Activated T-helper 1 cell treated with anti-CD3 and anti-CD28 coated beads, Interleukin-12 subunit alpha, Interleukin-12 subunit beta, Interleukin-2, Interleukin-4 antibody, amounts not matched to agents 30 ng/mL and 10 ng/mL and 1 ng/mL, durations not matched to agents 14 hours and 24 hours and 36 hours (primary cell): ENCODE measurements around the gene CMTM6. TPM values are rescaled to one million over a fixed set of nuclear protein-coding genes. Genes with fewer than 3 reads are reported as not detected.
"Not testable (repeated sequence)": the region's sequence is repeated elsewhere in the genome, so short reads cannot be mapped to it uniquely, and the experiment has no call there.

ENCODE experiments used
- DNase-seq: peaks from one replicate; pipeline ENCODE4 v3.0.0; 2021; ENCODE audit warnings: low spot score
- H3K27ac Mint-ChIP-seq: one replicate; pipeline ENCODE4 v1.8.0; 2021; ENCODE audit warnings: mild to moderate bottlenecking, mixed read lengths
- H3K27me3 Mint-ChIP-seq: one replicate; pipeline ENCODE4 v1.8.0; 2022; ENCODE audit warnings: mild to moderate bottlenecking, moderate library complexity, mixed read lengths; ENCODE audit not compliant: insufficient read depth
- H3K36me3 Mint-ChIP-seq: one replicate; pipeline ENCODE4 v1.8.0; 2021; ENCODE audit warnings: low read depth, mixed read lengths
- H3K4me1 Mint-ChIP-seq: one replicate; pipeline ENCODE4 v1.8.0; 2021; ENCODE audit warnings: low read depth, mixed read lengths
- H3K4me3 Mint-ChIP-seq: one replicate; pipeline ENCODE4 v1.8.0; 2021; ENCODE audit warnings: mild to moderate bottlenecking, moderate library complexity, mixed read lengths
- H3K9me3 Mint-ChIP-seq: one replicate; pipeline ENCODE4 v1.8.0; 2021; ENCODE audit warnings: mixed read lengths
- intact Hi-C: fragments of 100-400 bp; cut with micrococcal nuclease; formaldehyde crosslinking; loops from one replicate; pipeline ENCODE4 v1.15.1; 2024
- total RNA-seq: library from RNA; stranded (reverse); gene quantifications from 2 replicates; pipeline ENCODE4 v1.2.3, GENCODE V29; 2022

CMTM6 gene
- total RNA-seq, 1 donor from 2014 or later, result 94.2 TPM

DNA sequence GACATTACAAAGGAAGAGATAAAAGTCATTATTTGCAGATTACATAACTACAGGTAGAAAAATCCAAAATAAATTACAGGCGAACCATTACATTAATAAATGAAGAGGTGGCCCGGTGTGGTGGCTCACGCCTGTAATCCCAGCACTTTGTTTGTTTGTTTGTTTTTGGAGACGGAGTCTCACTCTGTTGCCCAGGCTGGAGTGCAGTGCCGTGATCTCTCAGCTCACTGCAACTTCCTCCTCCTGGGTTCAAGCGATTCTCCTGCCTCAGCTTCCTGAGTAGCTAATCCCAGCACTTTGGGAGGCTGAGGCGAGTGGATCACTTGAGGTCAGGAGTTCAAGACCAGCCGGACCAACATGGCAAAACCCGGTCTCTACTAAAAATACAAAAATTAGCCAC lies 14.1 kb upstream of the CMTM6 start:
- H3K27me3 Mint-ChIP-seq, H3K9me3 Mint-ChIP-seq, H3K4me1 Mint-ChIP-seq, H3K27ac Mint-ChIP-seq, H3K4me3 Mint-ChIP-seq, DNase-seq, intact Hi-C loops, H3K36me3 Mint-ChIP-seq: not testable (repeated sequence)

DNA sequence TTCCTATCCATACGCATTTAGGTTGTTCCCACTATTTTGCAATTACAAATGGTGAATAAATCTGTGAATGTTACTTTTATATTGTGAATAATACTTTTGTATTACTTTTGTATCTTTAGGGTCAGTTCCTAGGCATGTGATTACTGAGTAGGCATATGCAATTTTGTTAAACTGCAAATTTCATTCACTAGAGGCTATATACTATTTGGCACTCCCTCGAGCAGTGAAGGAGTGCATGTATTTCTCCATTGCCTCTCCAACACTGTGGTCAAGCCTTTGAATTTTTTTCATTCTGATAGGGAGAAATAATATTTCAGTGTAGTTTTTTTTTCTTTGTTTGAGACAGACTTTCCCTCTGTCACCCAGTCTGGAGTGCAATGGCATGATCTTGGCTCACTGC lies 8.4 kb upstream of the CMTM6 start:
- intact Hi-C loops, result no loop called here
- Mint-ChIP-seq H3K4me1 (no peaks in the 10 kb centered on the region), H3K4me3 (no peak overlapping the region), H3K27me3 (peaks cover 3% of the 10 kb centered on the region), H3K9me3 (no peaks in the 10 kb centered on the region), H3K27ac (no peak overlapping the region), H3K36me3 (peaks cover 1% of the 10 kb centered on the region)
- DNase-seq, result no peak

DNA sequence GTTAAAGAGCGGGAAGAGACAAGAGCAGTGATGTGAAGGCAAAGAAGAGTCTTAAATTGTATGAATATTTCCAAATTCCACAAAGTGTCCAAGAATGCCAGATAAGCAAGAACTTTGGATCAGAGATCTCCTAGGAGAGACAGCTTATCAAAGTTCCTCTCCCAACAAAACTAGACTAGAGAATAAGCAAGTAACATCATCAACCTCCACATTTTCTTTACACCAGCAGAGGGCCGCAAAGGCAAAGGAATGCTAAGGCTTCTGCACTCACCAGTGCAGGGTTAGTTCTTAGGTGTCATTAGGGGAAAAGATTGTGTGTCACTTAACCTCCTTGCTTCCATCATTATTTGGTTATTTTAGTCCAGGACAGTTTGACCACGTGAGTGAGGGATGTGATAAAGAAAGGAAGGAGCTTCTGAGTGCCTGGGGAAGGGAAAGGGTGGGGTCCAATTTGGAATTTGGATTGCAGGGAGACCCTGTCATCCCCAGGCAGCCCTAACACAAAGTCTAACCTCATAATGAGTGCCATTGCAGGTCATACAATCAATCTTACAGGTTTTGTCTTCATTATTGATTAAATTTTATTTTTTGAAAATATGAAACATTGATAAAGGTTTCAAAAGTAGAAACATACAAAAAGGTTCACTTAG lies 7.5 kb upstream of the CMTM6 start:
- Mint-ChIP-seq H3K4me3 (no peak overlapping the region), H3K4me1 (no peaks in the 10 kb centered on the region), H3K36me3 (peaks cover 1% of the 10 kb centered on the region), H3K27ac (no peak overlapping the region), H3K27me3 (peaks cover 3% of the 10 kb centered on the region), H3K9me3 (no peaks in the 10 kb centered on the region)
- DNase-seq, result peak; percentile 54
- intact Hi-C loops, result loop anchor here (1.0 kb wide), 4 partner anchors 154 to 424 kb away; partner anchors contain the start of gene CNOT10

DNA sequence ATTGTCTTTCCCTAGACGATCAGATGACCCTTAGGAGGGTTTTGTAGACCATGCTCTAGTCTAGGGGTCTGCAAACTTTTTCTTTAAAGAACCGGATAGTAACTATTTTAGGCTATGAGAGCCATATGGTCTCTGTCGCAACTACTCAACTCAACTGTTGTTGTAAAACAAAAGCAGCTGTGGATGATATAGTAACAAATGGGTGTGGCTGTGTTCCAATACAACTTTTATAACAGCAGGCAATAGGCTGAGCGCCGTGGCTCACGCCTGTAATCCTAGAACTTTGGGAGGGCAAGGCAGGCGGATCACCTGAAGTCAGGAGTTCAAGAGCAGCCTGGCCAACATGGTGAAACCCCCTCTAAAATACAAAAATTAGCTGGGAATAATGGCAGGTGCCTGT lies 6.1 kb upstream of the CMTM6 start:
- DNase-seq, result no peak
- no peaks in the 10 kb centered on the region for H3K36me3 Mint-ChIP-seq
- no peak overlapping the region for H3K27ac Mint-ChIP-seq
- H3K27me3 Mint-ChIP-seq, result peaks cover 3% of the 10 kb centered on the region
- no peaks in the 10 kb centered on the region for H3K9me3 Mint-ChIP-seq
- intact Hi-C loops, result loop anchor here (10.0 kb wide), 1 partner anchor 586 kb away; the partner anchor contains the start of genes GLB1 and TMPPE
- no peak overlapping the region for H3K4me3 Mint-ChIP-seq
- H3K4me1 Mint-ChIP-seq, result no peaks in the 10 kb centered on the region

DNA sequence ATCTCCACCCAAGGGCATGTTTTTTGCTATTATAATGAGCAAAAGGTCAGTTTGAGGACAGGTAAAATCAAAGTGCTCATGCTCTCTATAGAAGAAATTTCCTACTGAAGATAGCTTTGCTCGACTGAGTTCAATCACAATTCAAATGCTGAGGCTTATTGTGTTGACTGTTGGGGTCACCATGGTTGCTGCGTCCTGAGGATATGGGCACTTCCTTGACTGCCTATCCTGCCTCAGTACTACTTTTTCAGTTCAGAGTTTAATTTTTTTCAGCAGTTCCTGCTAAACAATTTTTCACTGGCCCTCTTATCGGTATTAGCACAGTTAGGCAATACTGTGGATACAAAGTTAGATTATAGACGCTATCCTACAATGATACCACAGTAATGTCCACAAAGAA lies 3.8 kb upstream of the CMTM6 start:
- DNase-seq, result no peak
- Mint-ChIP-seq H3K27me3 (peaks cover 3% of the 10 kb centered on the region), H3K27ac (no peak overlapping the region), H3K9me3 (no peaks in the 10 kb centered on the region), H3K36me3 (peaks cover 4% of the 10 kb centered on the region), H3K4me3 (no peak overlapping the region), H3K4me1 (peaks cover 13% of the 10 kb centered on the region)
- intact Hi-C loops, result loop anchor here (10.0 kb wide), 1 partner anchor 588 kb away; the partner anchor contains the start of genes GLB1 and TMPPE

DNA sequence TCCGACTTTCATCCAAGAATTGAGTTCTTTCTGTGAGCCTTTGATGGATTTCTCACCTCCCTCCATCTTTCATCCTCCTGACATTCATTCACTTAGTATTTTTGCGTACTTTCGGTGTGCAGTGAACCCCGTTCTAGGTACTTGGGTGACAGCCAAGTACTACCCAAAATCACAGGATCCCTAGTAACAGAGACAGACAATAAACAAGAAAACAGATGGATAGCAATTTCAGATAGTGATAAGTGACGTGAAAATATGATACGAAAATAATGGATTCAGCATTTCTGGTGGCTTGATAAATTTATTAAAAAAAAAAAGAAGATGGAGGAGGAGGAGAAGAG lies 264 bp upstream of the CMTM6 start:
- DNase-seq, result no peak
- no peaks in the 10 kb centered on the region for H3K9me3 Mint-ChIP-seq
- H3K27me3 Mint-ChIP-seq, result peaks cover 3% of the 10 kb centered on the region
- H3K4me3 Mint-ChIP-seq, result peak overlapping the region; percentile 100
- H3K27ac Mint-ChIP-seq, result peak overlapping the region; percentile 86
- intact Hi-C loops, result loop anchor here (1.0 to 10.0 kb wide), 7 partner anchors 9 to 592 kb away; partner anchors contain the start of genes CNOT10, DYNC1LI1, GLB1 and TMPPE
- peaks cover 21% of the 10 kb centered on the region for H3K36me3 Mint-ChIP-seq
- peaks cover 41% of the 10 kb centered on the region for H3K4me1 Mint-ChIP-seq

DNA sequence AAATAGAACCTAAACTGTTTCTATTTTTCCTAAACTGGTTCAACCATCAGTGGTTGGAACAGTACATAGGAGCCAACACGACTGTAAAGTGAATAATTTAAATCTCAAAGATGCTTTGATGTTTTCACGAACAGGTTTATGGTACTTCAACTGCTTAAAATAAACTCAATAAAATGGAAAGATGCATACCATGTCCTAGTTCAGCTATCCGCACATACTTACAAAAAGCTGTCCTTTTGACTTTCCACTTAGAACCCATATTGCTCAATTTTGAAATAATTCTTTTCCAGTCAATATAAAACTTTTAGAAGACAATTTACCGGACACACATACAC lies 902 bp downstream of the CMTM6 start:
- no peak for DNase-seq
- intact Hi-C loops, result loop anchor here (1.0 to 10.0 kb wide), 7 partner anchors 7 to 593 kb away; partner anchors contain the start of genes CNOT10, DYNC1LI1, GLB1 and TMPPE
- Mint-ChIP-seq H3K27me3 (peaks cover 2% of the 10 kb centered on the region), H3K4me1 (peaks cover 44% of the 10 kb centered on the region), H3K9me3 (no peaks in the 10 kb centered on the region), H3K27ac (peak overlapping the region; percentile 96), H3K4me3 (peak overlapping the region; percentile 100), H3K36me3 (peaks cover 22% of the 10 kb centered on the region)

DNA sequence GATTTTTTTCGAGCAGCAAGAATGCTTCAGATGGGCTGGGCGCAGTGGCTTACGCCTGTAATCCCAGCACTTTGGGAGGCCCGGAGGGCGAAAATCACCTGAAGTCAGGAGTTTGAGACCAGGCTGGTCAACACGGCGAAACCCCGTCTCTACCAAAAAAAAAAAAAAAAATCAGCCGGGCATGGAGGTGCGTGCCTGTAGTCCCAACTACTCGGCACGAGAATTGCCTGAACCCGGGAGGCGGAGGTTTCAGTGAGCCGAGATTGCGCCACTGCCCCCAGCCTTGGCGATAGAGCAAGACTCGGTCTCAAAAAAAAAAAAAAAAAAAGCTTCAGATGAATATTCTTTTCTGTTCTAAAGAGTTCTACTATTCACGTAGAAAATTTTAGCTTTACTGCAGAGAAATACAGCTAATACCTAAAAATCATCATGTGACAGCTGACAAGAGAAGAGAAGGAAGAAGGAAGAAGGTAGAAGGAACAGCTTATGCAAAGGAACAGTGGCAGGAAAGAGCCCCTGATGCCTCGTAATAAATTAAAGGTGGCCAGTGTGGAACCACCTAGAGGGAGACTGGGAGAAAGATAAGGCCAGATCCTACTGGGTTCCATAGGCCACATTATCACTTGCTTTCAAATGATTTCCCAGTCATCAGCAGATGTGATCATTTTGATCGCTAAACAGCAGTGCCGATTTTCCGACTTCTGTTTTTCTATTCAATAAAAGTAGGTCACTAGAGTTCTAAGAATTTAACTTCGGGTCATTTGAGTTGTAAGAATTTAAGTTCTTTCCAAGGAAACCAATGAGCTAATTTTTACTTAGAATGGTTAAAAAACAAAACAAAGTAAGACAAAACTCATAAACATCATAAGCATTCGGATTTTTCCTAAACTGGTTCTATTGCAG lies 1.5 kb downstream of the CMTM6 start:
- Mint-ChIP-seq H3K27ac (peak overlapping the region; percentile 96), H3K36me3 (peaks cover 28% of the 10 kb centered on the region), H3K4me1 (peaks cover 50% of the 10 kb centered on the region), H3K27me3 (no peaks in the 10 kb centered on the region), H3K9me3 (no peaks in the 10 kb centered on the region), H3K4me3 (peak overlapping the region; percentile 100)
- intact Hi-C loops, result loop anchor here (5.0 to 10.0 kb wide), 2 partner anchors 389 to 594 kb away; partner anchors contain the start of genes GLB1 and TMPPE
- DNase-seq, result no peak

DNA sequence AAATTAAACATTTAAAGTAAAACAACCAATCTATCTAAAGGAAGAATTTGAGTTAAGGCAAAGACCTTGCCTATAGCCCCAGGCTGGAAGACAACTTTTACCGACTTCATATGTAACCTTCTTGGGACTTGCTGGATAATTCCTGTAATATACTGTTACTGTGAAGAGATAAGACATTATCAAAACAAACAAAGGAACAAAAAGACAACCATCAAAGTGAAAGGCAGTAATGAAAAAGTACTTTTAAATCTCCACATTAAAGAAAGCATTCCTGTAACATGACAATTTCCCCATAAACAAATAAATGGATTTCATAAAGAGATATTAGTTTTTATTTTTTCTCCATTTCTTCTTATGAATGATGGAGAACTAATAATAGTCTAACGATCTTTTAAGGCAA lies 2.4 kb downstream of the CMTM6 start:
- no peaks in the 10 kb centered on the region for H3K9me3 Mint-ChIP-seq
- H3K4me1 Mint-ChIP-seq, result peaks cover 56% of the 10 kb centered on the region
- no peaks in the 10 kb centered on the region for H3K27me3 Mint-ChIP-seq
- no peak overlapping the region for H3K27ac Mint-ChIP-seq
- H3K4me3 Mint-ChIP-seq, result peak overlapping the region; percentile 100
- no peak for DNase-seq
- H3K36me3 Mint-ChIP-seq, result peaks cover 34% of the 10 kb centered on the region
- intact Hi-C loops, result loop anchor here (5.0 to 10.0 kb wide), 2 partner anchors 388 to 595 kb away; partner anchors contain the start of genes GLB1 and TMPPE

DNA sequence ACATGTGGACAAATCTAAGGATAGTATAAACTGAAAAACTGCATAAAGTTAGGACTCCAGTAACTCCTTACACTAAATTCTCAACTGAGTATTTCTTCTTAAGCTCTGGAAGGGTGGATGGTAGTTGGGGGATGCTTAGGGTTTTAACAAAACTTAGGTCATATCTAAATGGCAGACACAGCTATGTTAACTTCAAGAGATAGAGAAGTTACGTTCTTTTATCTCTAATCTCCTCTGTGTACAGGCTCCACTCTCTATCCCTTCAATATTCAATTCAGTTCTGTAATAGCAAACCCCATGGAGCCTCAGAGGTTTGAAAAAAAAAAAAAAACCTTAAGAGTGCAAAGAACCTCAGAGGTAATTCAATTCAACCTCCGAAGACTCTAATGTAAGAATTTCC lies 3.1 kb downstream of the CMTM6 start:
- Mint-ChIP-seq H3K4me3 (no peak overlapping the region), H3K27ac (no peak overlapping the region)

DNA sequence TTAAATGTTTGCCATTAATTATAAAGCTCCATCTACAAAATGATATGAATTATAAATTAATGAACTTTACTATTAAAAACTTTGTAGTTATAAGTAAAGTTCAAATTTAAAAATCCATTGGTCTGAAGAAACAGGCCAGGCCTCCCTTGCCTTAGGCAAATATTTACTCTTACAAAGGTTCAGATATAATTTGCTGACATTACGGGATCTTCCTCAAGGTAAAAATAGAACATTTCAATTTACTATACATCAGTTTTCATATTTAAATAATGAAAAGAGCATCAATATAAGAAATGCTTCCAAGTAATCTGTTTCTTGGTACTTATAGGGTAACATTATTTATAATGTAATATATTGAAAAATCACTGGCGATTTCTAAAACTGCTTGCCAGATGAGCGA lies 3.7 kb downstream of the CMTM6 start:
- no peaks in the 10 kb centered on the region for H3K9me3 Mint-ChIP-seq
- no peak for DNase-seq
- no peak overlapping the region for H3K27ac Mint-ChIP-seq
- peaks cover 59% of the 10 kb centered on the region for H3K4me1 Mint-ChIP-seq
- H3K27me3 Mint-ChIP-seq, result no peaks in the 10 kb centered on the region
- peaks cover 34% of the 10 kb centered on the region for H3K36me3 Mint-ChIP-seq
- intact Hi-C loops, result no loop called here
- H3K4me3 Mint-ChIP-seq, result no peak overlapping the region

More for the DNA sequence above, 3.1 kb downstream of the CMTM6 start:
- DNase-seq, result no peak
- peaks cover 59% of the 10 kb centered on the region for H3K4me1 Mint-ChIP-seq
- no peaks in the 10 kb centered on the region for H3K9me3 Mint-ChIP-seq
- no peaks in the 10 kb centered on the region for H3K27me3 Mint-ChIP-seq
- intact Hi-C loops, result no loop called here
- H3K36me3 Mint-ChIP-seq, result peaks cover 34% of the 10 kb centered on the region

DNA sequence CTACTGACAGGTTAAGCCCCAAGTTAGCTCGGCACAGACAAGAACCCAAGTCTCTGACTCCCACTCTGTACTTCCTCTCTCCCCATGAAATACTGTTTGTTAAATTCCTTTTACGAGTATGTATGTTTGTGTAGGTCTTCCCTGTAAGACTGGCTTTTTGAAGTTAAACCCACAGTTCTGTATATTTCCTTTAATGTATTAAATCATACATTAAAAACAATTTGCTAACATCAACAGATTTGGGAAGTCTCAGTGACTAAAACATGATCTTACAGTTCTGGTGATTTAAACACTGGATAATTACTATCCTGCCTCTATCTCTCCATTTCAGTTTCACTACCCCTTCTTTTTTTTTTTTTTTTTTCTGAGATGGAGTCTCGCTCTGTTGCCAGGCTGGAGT lies 4.4 kb downstream of the CMTM6 start:
- intact Hi-C loops, result no loop called here
- no peak for DNase-seq
- H3K4me1 Mint-ChIP-seq, result peaks cover 58% of the 10 kb centered on the region
- H3K36me3 Mint-ChIP-seq, result peaks cover 34% of the 10 kb centered on the region
- no peaks in the 10 kb centered on the region for H3K27me3 Mint-ChIP-seq
- no peaks in the 10 kb centered on the region for H3K9me3 Mint-ChIP-seq
- no peak overlapping the region for H3K27ac Mint-ChIP-seq
- no peak overlapping the region for H3K4me3 Mint-ChIP-seq

DNA sequence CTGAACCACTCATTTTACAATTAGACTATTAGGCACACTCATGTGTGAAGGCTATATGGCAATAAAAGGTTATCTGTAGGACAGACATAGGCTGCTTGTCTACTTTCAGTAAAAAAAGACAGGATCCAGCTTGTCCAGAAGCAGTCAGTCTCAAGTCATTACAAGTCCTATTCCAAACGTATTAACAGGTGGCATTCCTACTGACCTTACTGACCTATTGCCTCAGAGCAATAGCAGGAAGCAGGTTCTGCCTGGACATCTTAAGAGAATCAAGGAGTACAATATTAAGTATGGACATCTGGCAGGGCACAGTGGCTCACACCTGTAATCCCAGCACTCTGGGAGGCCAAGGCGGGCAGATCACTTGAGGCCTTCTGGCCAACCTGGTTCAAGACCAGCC lies 7.0 kb downstream of the CMTM6 start:
- no peak overlapping the region for H3K27ac Mint-ChIP-seq
- H3K9me3 Mint-ChIP-seq, result no peaks in the 10 kb centered on the region
- intact Hi-C loops, result no loop called here
- H3K36me3 Mint-ChIP-seq, result peaks cover 26% of the 10 kb centered on the region
- peaks cover 38% of the 10 kb centered on the region for H3K4me1 Mint-ChIP-seq
- no peak for DNase-seq
- H3K4me3 Mint-ChIP-seq, result no peak overlapping the region
- no peaks in the 10 kb centered on the region for H3K27me3 Mint-ChIP-seq
